ENCODE measurements around the gene BEGAIN.

The BEGAIN gene

GRCh38 chr14:100539766-100540140, 47.5 kb downstream of the BEGAIN start:
- in situ Hi-C loops (cut with HindIII; ENCODE audit: low sequenced_read_pairs), result no loop called here

- in situ Hi-C loops (cut with HindIII; ENCODE audit: low sequenced_read_pairs), result no loop called here
Observed at GRCh38 chr14:100539003-100539660, 48.1 kb downstream of the BEGAIN start.

GRCh38 chr14:100538351-100539002, 48.7 kb downstream of the BEGAIN start:
- in situ Hi-C loops (cut with HindIII; ENCODE audit: low sequenced_read_pairs), result no loop called here

GRCh38 chr14:100537446-100538350, 49.5 kb downstream of the BEGAIN start:
- in situ Hi-C loops (cut with HindIII; ENCODE audit: low sequenced_read_pairs), result no loop called here

GRCh38 chr14:100536721-100537445, 50.3 kb downstream of the BEGAIN start:
- in situ Hi-C loops (cut with HindIII; ENCODE audit: low sequenced_read_pairs), result no loop called here

- in situ Hi-C loops (cut with HindIII; ENCODE audit: low sequenced_read_pairs), result no loop called here
Observed at GRCh38 chr14:100536121-100536510, 51.1 kb downstream of the BEGAIN start.

GRCh38 chr14:100535287-100536120, 51.7 kb downstream of the BEGAIN start:
- in situ Hi-C loops (cut with HindIII; ENCODE audit: low sequenced_read_pairs), result no loop called here

GRCh38 chr14:100534528-100535286, 52.5 kb downstream of the BEGAIN start:
- in situ Hi-C loops (cut with HindIII; ENCODE audit: low sequenced_read_pairs), result no loop called here

GRCh38 chr14:100533656-100534485, 53.3 kb downstream of the BEGAIN start:
- in situ Hi-C loops (cut with HindIII; ENCODE audit: low sequenced_read_pairs), result no loop called here

GRCh38 chr14:100532906-100533655, 54.1 kb downstream of the BEGAIN start:
- in situ Hi-C loops (cut with HindIII; ENCODE audit: low sequenced_read_pairs), result no loop called here

GRCh38 chr14:100532154-100532861, 54.9 kb downstream of the BEGAIN start:
- in situ Hi-C loops (cut with HindIII; ENCODE audit: low sequenced_read_pairs), result no loop called here

GRCh38 chr14:100531152-100532121, 55.8 kb downstream of the BEGAIN start:
- in situ Hi-C loops (cut with HindIII; ENCODE audit: low sequenced_read_pairs), result no loop called here

GRCh38 chr14:100530270-100531072, 56.7 kb downstream of the BEGAIN start:
- in situ Hi-C loops (cut with HindIII; ENCODE audit: low sequenced_read_pairs), result no loop called here

GRCh38 chr14:100529561-100530031, 57.6 kb downstream of the BEGAIN start:
- in situ Hi-C loops (cut with HindIII; ENCODE audit: low sequenced_read_pairs), result no loop called here

GRCh38 chr14:100528962-100529560, 58.2 kb downstream of the BEGAIN start:
- in situ Hi-C loops (cut with HindIII; ENCODE audit: low sequenced_read_pairs), result no loop called here
